ENCODE results near the gene FGF22. TPM values are rescaled to one million over a fixed set of nuclear protein-coding genes. Genes with fewer than 3 reads are reported as not detected.
A peak's percentile ranks its signal among the peaks of the same experiment; 100 is the strongest.

Gene FGF22
- total and polyA plus RNA-seq, 2 donors (not counting 1 experiment from before 2014, with no cell fraction given) = 0.34 to 2.9 TPM

DNA sequence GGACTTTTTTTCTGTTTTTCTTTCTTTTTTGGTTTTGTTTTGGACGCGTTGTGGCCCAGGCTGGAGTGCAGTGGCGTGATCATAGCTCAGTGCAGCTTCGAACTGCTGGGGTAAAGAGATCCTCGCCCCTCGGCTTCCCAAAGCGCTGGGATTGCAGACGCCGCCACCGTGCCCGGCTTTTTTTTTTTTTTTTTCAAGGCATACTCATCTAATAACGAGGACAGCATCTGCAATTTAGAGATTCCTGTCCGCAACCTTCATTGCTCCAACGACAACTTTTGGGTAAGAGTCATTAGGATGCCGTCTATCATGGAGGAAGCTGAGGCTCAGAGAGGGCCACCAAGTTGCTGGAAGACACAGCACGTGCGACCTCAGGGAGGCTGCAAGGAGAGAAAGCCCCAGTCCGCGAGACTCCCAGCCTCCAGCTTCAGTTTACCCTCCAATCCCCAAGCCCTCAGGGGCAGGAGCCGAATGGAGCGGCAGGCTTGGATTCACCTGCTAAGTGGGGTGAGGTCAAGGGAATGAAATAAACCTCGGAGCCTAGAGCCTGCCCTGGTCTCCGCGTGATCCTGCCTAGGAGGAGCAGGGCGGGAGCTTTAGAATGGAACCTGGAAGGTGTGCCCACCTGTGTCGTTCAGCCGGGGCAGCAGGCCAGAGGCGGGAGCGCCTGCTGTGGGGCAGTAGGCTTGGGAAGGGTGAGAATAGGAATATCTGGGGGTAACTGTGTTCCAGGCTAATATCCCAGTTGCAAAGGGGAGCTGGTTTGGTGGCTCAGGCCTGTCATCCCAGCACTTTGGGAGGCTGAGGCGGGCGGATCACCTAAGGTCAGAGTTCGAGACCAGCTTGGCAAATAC lies 5.7 kb upstream of the FGF22 start:
- ChIA-PET POLR2A (interaction anchor here (0.6 to 2.6 kb wide), 6 partner anchors 9 to 1031 kb away, joined by 3 to 20 read pairs (median 5); partner anchors contain the start of gene RNF126), CTCF (interaction anchor here (0.7 to 1.0 kb wide), 3 partner anchors 28 to 210 kb away, joined by 3 to 5 read pairs (median 3); no protein-coding TSS in a partner anchor)
- H3K27me3 ChIP-seq (replicated peaks in 1 of 4; ENCODE audit: control extremely low read depth in 1 of 4, control insufficient read depth in 3 of 4, insufficient read depth in 4 of 4, low read length in 3 of 4) = peaks cover 0 to 2% (median 0%) of the 10 kb centered on the region in 4 experiments
- peaks cover 48% of the 10 kb centered on the region for H3K79me2 ChIP-seq (ENCODE audit: control insufficient read depth, insufficient read depth, low read length)
- peaks cover 21 to 49% of the 10 kb centered on the region in 2 donors for H3K4me1 ChIP-seq (ENCODE audit: control insufficient read depth in 2 of 2, insufficient read depth in 2 of 2, low read length in 2 of 2)
- H3K9me3 Mint-ChIP-seq (ENCODE audit: insufficient read depth) = no peaks in the 10 kb centered on the region
- H3K9me3 ChIP-seq (ENCODE audit: control extremely low read depth in 1 of 3, control insufficient read depth in 2 of 3, insufficient read depth in 1 of 3, low read length in 2 of 3) = peaks cover 0 to 4% (median 0%) of the 10 kb centered on the region in 3 donors
- H3K4me1 Mint-ChIP-seq = peaks cover 32% of the 10 kb centered on the region
- no peak for TF ChIP-seq EZH2 (IDR thresholded peaks at IDR 0.05; ENCODE audit: borderline replicate concordance, insufficient read depth, low read depth, low read length, poor library complexity, severe bottlenecking)
- TF ChIP-seq, protein P1, sequence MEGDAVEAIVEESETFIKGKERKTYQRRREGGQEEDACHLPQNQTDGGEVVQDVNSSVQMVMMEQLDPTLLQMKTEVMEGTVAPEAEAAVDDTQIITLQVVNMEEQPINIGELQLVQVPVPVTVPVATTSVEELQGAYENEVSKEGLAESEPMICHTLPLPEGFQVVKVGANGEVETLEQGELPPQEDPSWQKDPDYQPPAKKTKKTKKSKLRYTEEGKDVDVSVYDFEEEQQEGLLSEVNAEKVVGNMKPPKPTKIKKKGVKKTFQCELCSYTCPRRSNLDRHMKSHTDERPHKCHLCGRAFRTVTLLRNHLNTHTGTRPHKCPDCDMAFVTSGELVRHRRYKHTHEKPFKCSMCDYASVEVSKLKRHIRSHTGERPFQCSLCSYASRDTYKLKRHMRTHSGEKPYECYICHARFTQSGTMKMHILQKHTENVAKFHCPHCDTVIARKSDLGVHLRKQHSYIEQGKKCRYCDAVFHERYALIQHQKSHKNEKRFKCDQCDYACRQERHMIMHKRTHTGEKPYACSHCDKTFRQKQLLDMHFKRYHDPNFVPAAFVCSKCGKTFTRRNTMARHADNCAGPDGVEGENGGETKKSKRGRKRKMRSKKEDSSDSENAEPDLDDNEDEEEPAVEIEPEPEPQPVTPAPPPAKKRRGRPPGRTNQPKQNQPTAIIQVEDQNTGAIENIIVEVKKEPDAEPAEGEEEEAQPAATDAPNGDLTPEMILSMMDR (IDR thresholded peaks at IDR 0.05) = no peak
- H3K4me3 ChIP-seq (ENCODE audit: control extremely low read depth in 1 of 5, extremely low read depth in 1 of 5, insufficient read depth in 1 of 5, low read depth in 2 of 5, low read length in 4 of 5) = peak overlapping the region; percentile 72 to 93 (median 81)
- H3K4me3 Mint-ChIP-seq = peak overlapping the region; percentile 91
- peak overlapping the region; percentile 90 for H3K4me2 ChIP-seq (replicated peaks; ENCODE audit: low read depth, low read length, poor library complexity, severe bottlenecking)
- no peak for DNase-seq
- peaks cover 39% of the 10 kb centered on the region for H4K20me1 ChIP-seq (ENCODE audit: control insufficient read depth, insufficient read depth, low read length, poor library complexity, severe bottlenecking)
- ATAC-seq (ENCODE audit: low read depth) = no peak
- intact Hi-C loops (cut with micrococcal nuclease) = loop anchor here (1.0 to 2.0 kb wide), 3 partner anchors 29 to 62 kb away; partner anchors contain the start of genes BSG and RNF126
- 42% methylated on average over 20 of the region's 32 CpGs for WGBS (ENCODE audit: insufficient coverage)
- H2AFZ ChIP-seq (ENCODE audit: insufficient read depth, low read depth, low read length, poor library complexity, severe bottlenecking) = peak overlapping the region; percentile 87
- H3K27me3 Mint-ChIP-seq = no peaks in the 10 kb centered on the region
- H3K27ac ChIP-seq (ENCODE audit: low read length in 2 of 2) = peak overlapping the region; percentile 34 to 52
- peak overlapping the region; percentile 79 for H3K9ac ChIP-seq (ENCODE audit: low read length)
- peak overlapping the region; percentile 89 for H3K27ac Mint-ChIP-seq
- H3K36me3 ChIP-seq (replicated peaks in 1 of 2; ENCODE audit: control extremely low read depth in 1 of 2, control insufficient read depth in 1 of 2, extremely low read depth in 1 of 2, insufficient read depth in 2 of 2, low read length in 1 of 2) = peaks cover 0 to 15% of the 10 kb centered on the region in 2 experiments

All from B cell (primary cell).